Neural progenitor cell (in vitro differentiated cells): ENCODE measurements around the gene DEGS1. TPM values are rescaled to one million over a fixed set of nuclear protein-coding genes. Genes with fewer than 3 reads are reported as not detected.

ENCODE experiments used
- DNase-seq: peaks from one replicate; pipeline ENCODE4 v3.0.0-alpha.2; 2016; ENCODE audit warnings: low spot score
- H2AFZ ChIP-seq: fragments of 200-600 bp; sonication (generic); replicated peaks from 2 replicates; pipeline ENCODE4 v1.6.1; 2016; ENCODE audit warnings: antibody characterized with exemption
- H3F3A ChIP-seq: fragments of 200-600 bp; sonication (generic); 2 replicates; pipeline ENCODE4 v1.6.1; 2016; ENCODE audit warnings: antibody characterized with exemption, low read depth
- H3K27ac ChIP-seq: fragments of 200-600 bp; sonication (generic); 2 replicates; pipeline ENCODE4 v1.5.1; 2016; ENCODE audit warnings: mild to moderate bottlenecking
- H3K27me3 ChIP-seq: fragments of 200-600 bp; sonication (generic); 2 replicates; pipeline ENCODE4 v1.6.1; 2016; ENCODE audit warnings: mild to moderate bottlenecking, moderate library complexity
- H3K36me3 ChIP-seq: fragments of 200-600 bp; sonication (generic); 2 replicates; pipeline ENCODE4 v1.5.1; 2016
- H3K4me1 ChIP-seq: fragments of 200-600 bp; sonication (generic); 2 replicates; pipeline ENCODE4 v1.6.1; 2016; ENCODE audit warnings: mixed run types
- H3K4me2 ChIP-seq: fragments of 200-600 bp; sonication (generic); 2 replicates; pipeline ENCODE4 v1.6.1; 2016
- H3K4me3 ChIP-seq: fragments of 200-600 bp; sonication (generic); 2 replicates; pipeline ENCODE4 v1.5.1; 2016
- H3K79me2 ChIP-seq: fragments of 200-600 bp; sonication (generic); 2 replicates; pipeline ENCODE4 v1.6.1; 2016; ENCODE audit warnings: low read depth
- H3K9ac ChIP-seq: fragments of 200-600 bp; sonication (generic); 2 replicates; pipeline ENCODE4 v1.6.1; 2016
- H3K9me3 ChIP-seq: fragments of 200-600 bp; sonication (generic); 2 replicates; pipeline ENCODE4 v1.5.1; 2016; ENCODE audit warnings: low read depth
- H4K20me1 ChIP-seq: fragments of 200-600 bp; sonication (generic); 2 replicates; pipeline ENCODE4 v1.6.1; 2016; ENCODE audit warnings: low read depth
- H3K27ac Mint-ChIP-seq: 3 replicates; pipeline ENCODE4 v1.8.0; 2021; ENCODE audit warnings: mixed read lengths
- H3K27me3 Mint-ChIP-seq: 2 replicates; pipeline ENCODE4 v1.8.0; 2022; ENCODE audit warnings: low read depth, mild to moderate bottlenecking, inconsistent platforms, moderate library complexity, mixed read lengths; ENCODE audit not compliant: insufficient read depth
- H3K36me3 Mint-ChIP-seq: 3 replicates; pipeline ENCODE4 v1.8.0; 2021; ENCODE audit warnings: mixed read lengths
- H3K4me1 Mint-ChIP-seq: 3 replicates; pipeline ENCODE4 v1.8.0; 2021; ENCODE audit warnings: mixed read lengths
- H3K4me3 Mint-ChIP-seq: 3 replicates; pipeline ENCODE4 v1.8.0; 2021; ENCODE audit warnings: mild to moderate bottlenecking, moderate library complexity, mixed read lengths
- H3K9me3 Mint-ChIP-seq: 3 replicates; pipeline ENCODE4 v1.8.0; 2020; ENCODE audit warnings: mixed read lengths
- CTCF ChIP-seq: fragments of 200-600 bp; sonication (generic); IDR thresholded peaks from 2 replicates; pipeline ENCODE4 v1.5.1; 2017; ENCODE audit warnings: antibody characterized with exemption, mild to moderate bottlenecking
- EZH2 ChIP-seq: fragments of 200-600 bp; sonication (generic); IDR thresholded peaks from 2 replicates; pipeline ENCODE4 v1.6.1; 2017; ENCODE audit warnings: antibody characterized with exemption, mild to moderate bottlenecking, moderate library complexity
- EZH2phosphoT487 ChIP-seq: fragments of 200-600 bp; sonication (generic); IDR thresholded peaks from 2 replicates; pipeline ENCODE4 v1.6.1; 2017; ENCODE audit warnings: antibody characterized with exemption
- total RNA-seq: library from RNA; depleted of rRNA; stranded (reverse); fragments of >200 nt; gene quantifications from 2 replicates; pipeline ENCODE4 v1.2.3, GENCODE V29; 2015; ENCODE audit warnings: low replicate concordance

DEGS1 gene
- total RNA-seq, 1 donor from 2014 or later, result 91.2 TPM

GRCh38 chr1:224193319-224193966, 10.4 kb downstream of the DEGS1 start:
- Mint-ChIP-seq H3K27ac (no peak overlapping the region), H3K9me3 (peaks cover 4% of the 10 kb centered on the region), H3K4me3 (no peak overlapping the region), H3K36me3 (peaks cover 26% of the 10 kb centered on the region), H3K4me1 (no peaks in the 10 kb centered on the region), H3K27me3 (peaks cover under 1% of the 10 kb centered on the region)
- no peaks in the 10 kb centered on the region for H3K27me3 ChIP-seq
- DNase-seq, result no peak
- no peak overlapping the region for H3K9ac ChIP-seq
- H3K36me3 ChIP-seq, result peaks cover 7% of the 10 kb centered on the region
- no peaks in the 10 kb centered on the region for H3K9me3 ChIP-seq
- no peaks in the 10 kb centered on the region for H4K20me1 ChIP-seq
- no peak overlapping the region for H3K4me2 ChIP-seq
- H3K79me2 ChIP-seq, result peaks cover 19% of the 10 kb centered on the region
- TF ChIP-seq CTCF, result no peak
- TF ChIP-seq EZH2phosphoT487, result no peak
- no peak for TF ChIP-seq EZH2
- H2AFZ ChIP-seq, result no peak overlapping the region
- no peak overlapping the region for H3K27ac ChIP-seq
- H3F3A ChIP-seq, result peaks cover 3% of the 10 kb centered on the region
- H3K4me1 ChIP-seq, result no peaks in the 10 kb centered on the region
- no peak overlapping the region for H3K4me3 ChIP-seq

- Histone ChIP-seq H3K4me2 (no peak overlapping the region), H3K36me3 (peaks cover 7% of the 10 kb centered on the region), H3K79me2 (no peaks in the 10 kb centered on the region), H3K4me1 (no peaks in the 10 kb centered on the region), H2AFZ (no peak overlapping the region), H3F3A (peaks cover 11% of the 10 kb centered on the region), H3K9me3 (no peaks in the 10 kb centered on the region), H3K4me3 (no peak overlapping the region), H4K20me1 (no peaks in the 10 kb centered on the region), H3K9ac (no peak overlapping the region), H3K27ac (no peak overlapping the region), H3K27me3 (no peaks in the 10 kb centered on the region)
- Mint-ChIP-seq H3K27me3 (peaks cover 3% of the 10 kb centered on the region), H3K27ac (peak overlapping the region; percentile 10), H3K4me1 (peaks cover 7% of the 10 kb centered on the region), H3K4me3 (no peak overlapping the region), H3K36me3 (peaks cover 14% of the 10 kb centered on the region), H3K9me3 (no peaks in the 10 kb centered on the region)
- no peak for DNase-seq
- TF ChIP-seq EZH2phosphoT487 (no peak), EZH2 (no peak), CTCF (no peak)
Measured at GRCh38 chr1:224196813-224197600, 14.0 kb downstream of the DEGS1 start.

GRCh38 chr1:224198572-224198971, 15.5 kb downstream of the DEGS1 start:
- Mint-ChIP-seq H3K4me3 (no peak overlapping the region), H3K4me1 (peaks cover 15% of the 10 kb centered on the region), H3K27ac (no peak overlapping the region), H3K36me3 (peaks cover 11% of the 10 kb centered on the region), H3K27me3 (peaks cover 3% of the 10 kb centered on the region), H3K9me3 (no peaks in the 10 kb centered on the region)
- H2AFZ ChIP-seq, result no peak overlapping the region
- no peaks in the 10 kb centered on the region for H3K27me3 ChIP-seq
- peaks cover under 1% of the 10 kb centered on the region for H3K36me3 ChIP-seq
- no peak overlapping the region for H3K4me3 ChIP-seq
- H3K4me2 ChIP-seq, result no peak overlapping the region
- peaks cover 19% of the 10 kb centered on the region for H3F3A ChIP-seq
- H4K20me1 ChIP-seq, result no peaks in the 10 kb centered on the region
- no peak overlapping the region for H3K9ac ChIP-seq
- no peaks in the 10 kb centered on the region for H3K9me3 ChIP-seq
- TF ChIP-seq EZH2phosphoT487 (no peak), CTCF (no peak), EZH2 (no peak)
- no peak for DNase-seq
- no peaks in the 10 kb centered on the region for H3K79me2 ChIP-seq
- H3K4me1 ChIP-seq, result peaks cover 7% of the 10 kb centered on the region
- no peak overlapping the region for H3K27ac ChIP-seq
